Measurements from ENCODE around the gene RAB3D.
"Not testable (repeated sequence)": the region's sequence is repeated elsewhere in the genome, so short reads cannot be mapped to it uniquely, and the experiment has no call there.

Gene RAB3D

DNA sequence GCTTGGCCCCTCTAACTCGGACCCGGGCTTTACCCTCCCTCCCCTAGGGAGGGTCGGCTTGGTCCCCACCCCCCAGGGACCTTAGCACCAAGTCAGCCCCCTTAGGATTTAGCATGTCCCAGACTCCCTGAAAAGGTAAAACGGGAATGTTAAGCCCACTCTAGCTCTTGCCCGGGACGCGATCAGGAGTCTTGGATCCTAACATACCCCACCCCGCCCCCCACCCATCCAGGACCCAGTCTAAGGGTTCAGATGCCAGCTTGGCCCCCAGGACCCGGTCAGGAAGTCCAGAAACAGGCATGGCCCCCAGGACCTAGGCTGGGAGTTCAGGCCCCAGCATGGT is 44.2 kb upstream of the RAB3D start:
- no peak for TF ChIP-seq GABPA (IDR thresholded peaks at IDR 0.05; ENCODE audit: low read depth)
- H3K27me3 ChIP-seq (ENCODE audit: insufficient read depth, poor library complexity, severe bottlenecking) = peaks cover 8% of the 10 kb centered on the region
- no peak for DNase-seq (ENCODE audit: low read depth in 1 of 2, low spot score in 1 of 2)
- no peak overlapping the region for H3K27ac ChIP-seq (replicated peaks)
- H3K4me3 ChIP-seq (replicated peaks; ENCODE audit: insufficient read depth, low read length) = peak overlapping the region; percentile 37

DNA sequence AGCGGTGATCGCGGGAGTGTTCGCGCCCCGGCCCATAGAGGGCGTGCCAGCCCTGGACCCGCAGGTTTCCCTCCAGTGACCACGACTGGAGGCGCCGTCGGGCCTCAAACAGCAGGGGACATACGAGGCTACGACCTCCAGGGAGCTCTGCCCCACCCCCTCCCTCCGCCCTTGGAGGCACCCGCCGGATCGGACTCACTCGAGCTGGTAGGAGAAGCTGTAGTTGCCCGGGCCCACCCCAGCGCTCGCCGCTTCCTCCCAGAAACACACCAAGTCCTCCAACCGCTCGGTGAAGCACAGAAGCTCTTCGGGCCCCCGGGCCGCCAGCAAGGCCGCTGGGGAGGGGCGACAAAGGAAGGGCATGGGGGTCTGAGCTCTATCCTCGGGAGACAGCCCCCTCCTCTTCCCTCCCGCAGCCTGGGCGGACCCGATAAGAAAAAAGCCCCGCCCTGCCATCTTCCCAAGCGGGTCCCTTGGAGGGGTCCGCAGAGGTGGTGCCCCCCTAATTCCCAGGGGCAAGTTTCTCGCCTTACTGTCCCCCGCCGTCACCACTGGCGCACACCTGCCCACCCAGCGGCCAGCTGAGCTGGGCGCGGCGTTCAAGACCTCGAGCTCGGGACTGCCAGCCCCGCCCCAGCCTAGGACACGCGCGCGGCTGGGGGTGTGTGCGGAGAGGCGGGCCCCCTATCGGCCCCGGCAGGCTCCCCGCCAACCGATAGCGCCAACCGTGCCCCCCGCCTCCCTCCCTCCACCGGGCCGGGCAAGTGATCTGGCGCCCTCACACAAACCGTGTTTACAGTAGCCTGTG is 43.6 kb upstream of the RAB3D start:
- 0 out of 2 replicates have a peak, but pooled peaks have one; percentile 9 for TF ChIP-seq SPI1 (IDR thresholded peaks at IDR 0.05; ENCODE audit: borderline replicate concordance, low read depth)
- TF ChIP-seq, protein P1, sequence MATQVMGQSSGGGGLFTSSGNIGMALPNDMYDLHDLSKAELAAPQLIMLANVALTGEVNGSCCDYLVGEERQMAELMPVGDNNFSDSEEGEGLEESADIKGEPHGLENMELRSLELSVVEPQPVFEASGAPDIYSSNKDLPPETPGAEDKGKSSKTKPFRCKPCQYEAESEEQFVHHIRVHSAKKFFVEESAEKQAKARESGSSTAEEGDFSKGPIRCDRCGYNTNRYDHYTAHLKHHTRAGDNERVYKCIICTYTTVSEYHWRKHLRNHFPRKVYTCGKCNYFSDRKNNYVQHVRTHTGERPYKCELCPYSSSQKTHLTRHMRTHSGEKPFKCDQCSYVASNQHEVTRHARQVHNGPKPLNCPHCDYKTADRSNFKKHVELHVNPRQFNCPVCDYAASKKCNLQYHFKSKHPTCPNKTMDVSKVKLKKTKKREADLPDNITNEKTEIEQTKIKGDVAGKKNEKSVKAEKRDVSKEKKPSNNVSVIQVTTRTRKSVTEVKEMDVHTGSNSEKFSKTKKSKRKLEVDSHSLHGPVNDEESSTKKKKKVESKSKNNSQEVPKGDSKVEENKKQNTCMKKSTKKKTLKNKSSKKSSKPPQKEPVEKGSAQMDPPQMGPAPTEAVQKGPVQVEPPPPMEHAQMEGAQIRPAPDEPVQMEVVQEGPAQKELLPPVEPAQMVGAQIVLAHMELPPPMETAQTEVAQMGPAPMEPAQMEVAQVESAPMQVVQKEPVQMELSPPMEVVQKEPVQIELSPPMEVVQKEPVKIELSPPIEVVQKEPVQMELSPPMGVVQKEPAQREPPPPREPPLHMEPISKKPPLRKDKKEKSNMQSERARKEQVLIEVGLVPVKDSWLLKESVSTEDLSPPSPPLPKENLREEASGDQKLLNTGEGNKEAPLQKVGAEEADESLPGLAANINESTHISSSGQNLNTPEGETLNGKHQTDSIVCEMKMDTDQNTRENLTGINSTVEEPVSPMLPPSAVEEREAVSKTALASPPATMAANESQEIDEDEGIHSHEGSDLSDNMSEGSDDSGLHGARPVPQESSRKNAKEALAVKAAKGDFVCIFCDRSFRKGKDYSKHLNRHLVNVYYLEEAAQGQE (IDR thresholded peaks at IDR 0.05; ENCODE audit: insufficient replicate concordance, low read depth) = no peak
- no peak for TF ChIP-seq POLR2AphosphoS5 (IDR thresholded peaks at IDR 0.05; ENCODE audit: low read depth)
- TF ChIP-seq, protein P2, sequence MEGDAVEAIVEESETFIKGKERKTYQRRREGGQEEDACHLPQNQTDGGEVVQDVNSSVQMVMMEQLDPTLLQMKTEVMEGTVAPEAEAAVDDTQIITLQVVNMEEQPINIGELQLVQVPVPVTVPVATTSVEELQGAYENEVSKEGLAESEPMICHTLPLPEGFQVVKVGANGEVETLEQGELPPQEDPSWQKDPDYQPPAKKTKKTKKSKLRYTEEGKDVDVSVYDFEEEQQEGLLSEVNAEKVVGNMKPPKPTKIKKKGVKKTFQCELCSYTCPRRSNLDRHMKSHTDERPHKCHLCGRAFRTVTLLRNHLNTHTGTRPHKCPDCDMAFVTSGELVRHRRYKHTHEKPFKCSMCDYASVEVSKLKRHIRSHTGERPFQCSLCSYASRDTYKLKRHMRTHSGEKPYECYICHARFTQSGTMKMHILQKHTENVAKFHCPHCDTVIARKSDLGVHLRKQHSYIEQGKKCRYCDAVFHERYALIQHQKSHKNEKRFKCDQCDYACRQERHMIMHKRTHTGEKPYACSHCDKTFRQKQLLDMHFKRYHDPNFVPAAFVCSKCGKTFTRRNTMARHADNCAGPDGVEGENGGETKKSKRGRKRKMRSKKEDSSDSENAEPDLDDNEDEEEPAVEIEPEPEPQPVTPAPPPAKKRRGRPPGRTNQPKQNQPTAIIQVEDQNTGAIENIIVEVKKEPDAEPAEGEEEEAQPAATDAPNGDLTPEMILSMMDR (IDR thresholded peaks at IDR 0.05; ENCODE audit: insufficient read depth, low read length) = peak; percentile 82
- TF ChIP-seq GABPA (IDR thresholded peaks at IDR 0.05; ENCODE audit: low read depth) = no peak
- H3K27ac ChIP-seq (replicated peaks) = no peak overlapping the region

DNA sequence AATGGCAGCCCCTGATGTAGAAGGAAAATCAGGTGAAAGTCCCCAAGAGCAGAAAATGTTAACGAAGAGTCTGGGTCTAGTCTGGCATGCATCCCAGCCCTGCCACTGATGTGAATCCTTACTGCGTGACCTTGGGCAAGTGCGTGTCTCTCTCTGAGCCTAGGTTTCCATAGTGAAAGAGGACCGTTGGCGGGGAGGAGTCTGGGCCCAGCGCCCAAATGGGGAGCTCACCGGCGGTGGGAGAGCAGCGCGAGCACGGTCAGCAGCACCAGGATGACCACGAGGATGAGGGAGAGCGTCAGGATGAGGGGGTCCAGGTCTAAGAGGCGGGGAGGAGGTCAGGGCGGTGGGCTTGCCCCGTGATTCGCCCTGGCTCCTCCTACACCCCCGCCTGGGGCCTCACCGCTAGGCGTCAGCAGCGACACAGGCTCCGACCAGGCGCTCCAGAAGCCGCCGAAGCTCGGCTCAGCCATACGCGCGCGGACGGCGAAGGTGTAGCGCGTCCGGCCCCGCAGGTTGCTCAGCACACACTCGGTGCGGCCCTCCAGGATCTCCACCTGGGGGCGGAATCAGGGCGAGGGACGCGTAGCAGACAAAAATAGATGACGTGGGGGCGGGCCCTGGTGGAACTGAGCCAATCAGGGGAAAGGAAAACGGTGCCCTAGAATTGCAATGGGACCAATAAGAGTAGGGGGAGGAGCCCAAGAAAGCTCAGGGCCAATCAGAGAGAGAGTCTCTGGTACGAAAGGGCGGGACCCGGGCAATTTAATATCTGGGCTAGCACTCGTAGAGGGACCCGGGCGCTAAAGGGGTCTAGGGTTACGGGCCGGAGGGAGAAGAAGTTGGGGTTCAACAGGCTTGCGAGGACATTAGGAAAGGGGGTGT is 41.4 kb upstream of the RAB3D start:
- Histone ChIP-seq H3K27ac (replicated peaks) (peak overlapping the region; percentile 78), H3K4me3 (replicated peaks; ENCODE audit: insufficient read depth, low read length) (peak overlapping the region; percentile 64), H3K27me3 (ENCODE audit: insufficient read depth, poor library complexity, severe bottlenecking) (peaks cover 8% of the 10 kb centered on the region)
- TF ChIP-seq GABPA (IDR thresholded peaks at IDR 0.05; ENCODE audit: low read depth) (no peak), SPI1 (IDR thresholded peaks at IDR 0.05; ENCODE audit: borderline replicate concordance, low read depth) (no peak), POLR2AphosphoS5 (IDR thresholded peaks at IDR 0.05; ENCODE audit: low read depth) (peak; percentile 84)
- TF ChIP-seq, protein P2 (IDR thresholded peaks at IDR 0.05; ENCODE audit: insufficient read depth, low read length) = peak; percentile 67
- TF ChIP-seq, protein P1 (IDR thresholded peaks at IDR 0.05; ENCODE audit: insufficient replicate concordance, low read depth) = no peak
- peak; percentile 97 to 99 for DNase-seq (ENCODE audit: low read depth in 1 of 2, low spot score in 1 of 2)

More for the DNA sequence above, 43.6 kb upstream of the RAB3D start:
- peak; percentile 55 to 57 for DNase-seq (ENCODE audit: low read depth in 1 of 2, low spot score in 1 of 2)
- Histone ChIP-seq H3K4me3 (replicated peaks; ENCODE audit: insufficient read depth, low read length) (peak overlapping the region; percentile 37), H3K27me3 (ENCODE audit: insufficient read depth, poor library complexity, severe bottlenecking) (peaks cover 8% of the 10 kb centered on the region)

DNA sequence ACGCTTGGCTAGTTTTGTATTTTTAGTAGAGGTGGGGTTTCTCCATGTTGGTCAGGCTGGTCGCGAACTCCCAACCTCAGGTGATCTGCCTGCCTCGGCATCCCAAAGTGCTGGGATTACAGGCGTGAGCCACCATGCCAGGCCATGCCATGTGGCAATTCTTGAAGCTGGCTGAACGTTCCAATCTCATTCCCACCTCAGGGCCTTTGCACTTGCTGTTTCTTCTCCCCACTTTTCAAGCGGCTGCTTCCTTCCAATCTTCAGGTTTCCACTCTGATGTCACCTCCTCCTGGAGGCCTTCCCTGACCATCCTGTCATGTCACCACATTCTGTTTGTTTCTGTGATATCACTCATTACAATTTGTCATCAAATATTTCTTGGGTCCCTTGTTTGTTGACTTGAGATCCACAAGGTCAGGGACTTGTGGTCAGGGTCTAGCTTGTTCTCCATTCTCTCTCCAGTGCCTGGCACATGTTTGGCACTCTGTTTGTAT is 40.4 kb upstream of the RAB3D start:
- DNase-seq (ENCODE audit: low read depth in 1 of 2, low spot score in 1 of 2) = no peak
- Histone ChIP-seq H3K4me3 (replicated peaks; ENCODE audit: insufficient read depth, low read length) (peak overlapping the region; percentile 64), H3K27me3 (ENCODE audit: insufficient read depth, poor library complexity, severe bottlenecking) (peaks cover 8% of the 10 kb centered on the region), H3K27ac (replicated peaks) (peak overlapping the region; percentile 78)
- no peak for TF ChIP-seq POLR2AphosphoS5 (IDR thresholded peaks at IDR 0.05; ENCODE audit: low read depth)
- TF ChIP-seq GABPA (IDR thresholded peaks at IDR 0.05; ENCODE audit: low read depth) = no peak
- TF ChIP-seq SPI1 (IDR thresholded peaks at IDR 0.05; ENCODE audit: borderline replicate concordance, low read depth) = no peak
- TF ChIP-seq, protein P2 (IDR thresholded peaks at IDR 0.05; ENCODE audit: insufficient read depth, low read length) = no peak

DNA sequence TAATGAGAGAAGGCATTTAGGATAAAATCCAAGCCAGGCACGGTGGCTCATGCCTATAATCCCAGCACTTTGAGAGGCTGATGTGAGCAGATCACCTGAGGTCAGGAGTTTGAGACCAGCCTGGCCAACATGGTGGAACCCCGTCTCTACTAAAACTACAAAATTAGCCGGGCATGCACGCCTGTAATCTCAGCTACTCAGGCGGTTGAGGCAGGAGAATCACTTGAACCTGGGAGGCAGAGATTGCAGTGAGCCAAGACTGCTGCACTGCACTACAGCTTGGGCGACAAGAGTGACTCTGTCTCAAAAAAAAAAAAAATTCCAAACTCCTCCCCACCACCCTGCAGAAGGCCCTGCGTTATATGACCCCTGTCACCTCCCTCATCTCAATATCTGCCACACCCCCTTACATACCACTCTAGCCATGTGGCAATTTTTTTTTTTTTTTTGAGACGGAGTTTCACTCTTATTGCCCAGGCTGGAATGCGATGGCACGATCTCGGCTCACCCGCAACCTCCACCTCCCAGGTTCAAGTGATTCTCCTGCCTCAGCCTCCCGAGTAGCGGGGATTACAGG is 39.9 kb upstream of the RAB3D start:
- not testable (repeated sequence) for DNase-seq (ENCODE audit: low read depth in 1 of 2, low spot score in 1 of 2); H3K4me3 ChIP-seq (replicated peaks; ENCODE audit: insufficient read depth, low read length); H3K27ac ChIP-seq (replicated peaks); H3K27me3 ChIP-seq (ENCODE audit: insufficient read depth, poor library complexity, severe bottlenecking)

All from HL-60 (cell line).